GM21360 (cell line): ENCODE data around the gene RHBG.
"Not testable (repeated sequence)": the region's sequence is repeated elsewhere in the genome, so short reads cannot be mapped to it uniquely, and the experiment has no call there.

Source experiments
- ATAC-seq: cut with Tn5 transposase; IDR thresholded peaks from one replicate; pipeline ENCODE4 v1.9.1; 2021; ENCODE audit warnings: mild to moderate bottlenecking, moderate library complexity; ENCODE audit not compliant: unreplicated experiment

Gene RHBG, protein sequence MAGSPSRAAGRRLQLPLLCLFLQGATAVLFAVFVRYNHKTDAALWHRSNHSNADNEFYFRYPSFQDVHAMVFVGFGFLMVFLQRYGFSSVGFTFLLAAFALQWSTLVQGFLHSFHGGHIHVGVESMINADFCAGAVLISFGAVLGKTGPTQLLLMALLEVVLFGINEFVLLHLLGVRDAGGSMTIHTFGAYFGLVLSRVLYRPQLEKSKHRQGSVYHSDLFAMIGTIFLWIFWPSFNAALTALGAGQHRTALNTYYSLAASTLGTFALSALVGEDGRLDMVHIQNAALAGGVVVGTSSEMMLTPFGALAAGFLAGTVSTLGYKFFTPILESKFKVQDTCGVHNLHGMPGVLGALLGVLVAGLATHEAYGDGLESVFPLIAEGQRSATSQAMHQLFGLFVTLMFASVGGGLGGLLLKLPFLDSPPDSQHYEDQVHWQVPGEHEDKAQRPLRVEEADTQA

DNA sequence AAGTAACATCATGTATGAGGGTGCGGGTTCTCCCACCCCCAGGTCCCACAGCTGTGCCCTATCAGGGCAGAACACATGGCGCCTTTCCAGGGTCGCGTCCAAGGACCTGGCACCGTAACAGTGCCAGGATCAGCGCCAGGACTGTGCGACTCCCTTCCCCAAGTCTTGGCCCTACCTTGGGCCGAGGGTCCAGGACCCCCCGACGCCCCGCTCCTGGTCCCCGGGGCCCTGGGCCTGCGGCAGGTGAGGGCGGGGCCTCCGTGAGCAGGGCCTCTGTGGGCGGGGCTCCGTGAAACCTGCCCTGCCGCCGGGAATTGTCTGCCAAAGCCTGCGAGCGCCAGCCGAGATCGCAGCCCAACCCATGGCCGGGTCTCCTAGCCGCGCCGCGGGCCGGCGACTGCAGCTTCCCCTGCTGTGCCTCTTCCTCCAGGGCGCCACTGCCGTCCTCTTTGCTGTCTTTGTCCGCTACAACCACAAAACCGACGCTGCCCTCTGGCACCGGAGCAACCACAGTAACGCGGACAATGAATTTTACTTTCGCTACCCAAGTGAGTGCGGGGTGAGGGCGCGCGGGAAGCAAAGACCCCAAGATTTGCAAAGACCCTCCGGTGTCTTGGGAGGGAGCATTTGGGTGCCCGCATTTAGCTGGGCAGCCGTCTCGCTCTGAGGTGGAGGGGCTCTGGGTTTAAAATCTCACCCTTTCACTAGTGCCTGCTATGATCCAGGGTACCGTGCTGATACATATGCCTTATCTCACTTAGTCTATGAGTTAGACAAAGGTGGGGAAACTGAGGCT, at the start of gene RHBG:
Gene RHBG (plus strand): TSS at position 323 of the 796 bp plus-strand sequence. CDS start 39 bp downstream, at position 362.
- ATAC-seq, result no peak

DNA sequence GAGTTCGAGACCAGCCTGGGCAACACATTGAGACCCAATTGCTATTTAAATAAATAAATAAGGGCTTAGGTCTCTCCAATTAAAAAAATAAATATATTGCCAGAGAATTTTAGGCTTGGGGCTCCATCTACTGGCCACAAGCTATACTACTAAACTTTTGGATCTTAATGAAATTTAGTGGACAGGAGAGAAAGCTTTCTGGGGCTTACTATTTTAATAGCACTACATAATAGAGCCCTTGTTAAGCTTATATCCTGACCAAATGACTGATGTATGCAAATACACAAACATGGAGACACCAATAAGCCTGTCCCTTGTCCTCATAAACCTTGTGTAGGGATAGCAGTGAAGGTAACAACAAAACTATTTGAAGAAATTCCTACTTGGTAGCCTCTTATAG, 49.3 kb upstream of the RHBG start:
- ATAC-seq, result no peak

DNA sequence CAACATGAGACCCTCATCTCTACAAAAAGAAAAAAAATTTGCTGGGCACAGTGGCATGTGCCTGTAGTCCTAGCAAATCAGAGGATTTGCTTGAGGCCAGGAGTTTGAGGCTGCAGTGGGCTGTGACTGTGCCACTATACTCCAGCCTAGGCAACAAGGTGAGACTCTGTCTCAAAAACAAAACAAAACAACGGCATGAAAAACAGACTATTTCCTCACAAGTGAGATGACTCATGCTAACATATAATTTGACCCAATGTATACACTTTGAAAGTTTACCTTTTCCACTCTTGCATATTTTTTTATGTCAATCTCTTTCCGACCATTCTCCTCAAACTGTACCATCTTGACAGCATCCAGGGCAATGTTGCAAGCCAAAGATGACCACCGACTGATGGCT, 48.5 kb upstream of the RHBG start:
- ATAC-seq, result no peak

DNA sequence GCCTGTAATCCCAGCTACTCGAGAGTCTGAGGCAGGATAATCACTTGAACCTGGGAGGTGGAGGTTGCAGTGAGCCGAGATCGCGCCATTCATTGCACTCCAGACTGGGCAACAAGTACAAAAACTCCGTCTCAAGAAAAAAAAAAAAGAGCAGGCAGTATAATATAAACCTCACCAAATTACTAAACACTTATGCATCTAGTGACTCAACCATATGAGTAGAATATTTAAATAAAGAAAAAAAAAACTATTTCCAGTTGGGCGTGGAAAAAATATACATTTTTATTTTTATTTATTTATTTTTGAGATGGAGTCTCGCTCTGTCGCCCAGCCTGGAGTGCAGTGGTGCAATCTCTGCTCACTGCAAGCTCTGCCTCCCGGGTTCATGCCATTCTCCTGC, 45.8 kb upstream of the RHBG start:
- not testable (repeated sequence) for ATAC-seq

DNA sequence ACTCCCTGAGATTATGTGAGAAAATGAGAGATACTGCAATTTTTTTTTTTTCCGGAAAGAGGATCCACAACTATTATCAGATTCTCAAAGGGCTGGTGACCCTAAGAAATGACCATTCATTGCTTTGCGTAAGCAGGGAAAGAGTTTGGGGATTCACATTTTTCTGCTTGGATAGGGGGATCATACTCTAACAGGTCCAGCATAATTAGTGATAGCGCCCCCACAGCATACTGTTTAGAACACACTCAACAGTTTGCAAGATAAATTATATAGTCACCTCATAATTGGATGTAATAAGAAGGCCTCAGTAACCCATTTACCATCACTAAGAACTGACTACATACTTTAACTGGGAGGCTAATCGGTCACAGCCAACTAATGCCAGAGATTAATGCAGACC, 32.8 kb upstream of the RHBG start:
- no peak for ATAC-seq

DNA sequence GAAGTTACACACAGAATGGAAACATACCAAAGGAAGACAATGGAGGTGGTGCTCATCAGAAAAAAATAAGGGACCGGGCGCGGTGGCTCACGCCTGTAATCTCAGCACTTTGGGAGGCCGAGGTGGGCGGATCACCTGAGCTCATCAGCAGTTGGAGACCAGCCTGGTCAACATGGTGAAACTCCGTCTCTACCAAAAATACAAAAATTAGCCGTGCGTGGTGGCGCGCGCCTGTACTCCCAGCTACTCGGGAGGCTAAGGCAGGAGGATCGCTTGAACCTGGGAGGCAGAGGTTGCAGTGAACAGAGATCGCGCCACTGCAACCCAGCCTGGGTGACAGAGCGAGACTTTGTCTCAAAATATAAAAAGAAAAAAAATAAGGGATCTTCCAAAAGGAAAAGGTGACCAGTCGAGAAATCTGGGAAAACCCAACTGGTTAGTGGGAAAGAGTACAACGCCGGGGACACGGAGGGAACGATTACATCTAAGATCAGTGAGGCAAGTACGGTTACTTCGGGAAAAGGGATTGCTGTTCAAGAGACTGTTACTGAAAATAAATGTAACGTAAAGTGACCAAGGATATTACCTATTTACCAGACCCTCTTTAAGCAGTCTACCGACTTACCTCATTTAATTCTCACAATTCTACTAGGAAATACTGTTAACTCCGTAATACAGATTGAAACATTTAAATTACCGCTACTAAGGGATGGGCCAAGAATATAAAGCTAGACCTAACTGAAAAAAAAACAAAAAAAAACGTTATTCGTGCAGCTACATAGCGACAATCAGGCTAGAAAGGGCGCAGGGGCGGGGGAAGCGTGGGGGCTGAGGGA, 31.7 kb upstream of the RHBG start:
- ATAC-seq, result no peak

DNA sequence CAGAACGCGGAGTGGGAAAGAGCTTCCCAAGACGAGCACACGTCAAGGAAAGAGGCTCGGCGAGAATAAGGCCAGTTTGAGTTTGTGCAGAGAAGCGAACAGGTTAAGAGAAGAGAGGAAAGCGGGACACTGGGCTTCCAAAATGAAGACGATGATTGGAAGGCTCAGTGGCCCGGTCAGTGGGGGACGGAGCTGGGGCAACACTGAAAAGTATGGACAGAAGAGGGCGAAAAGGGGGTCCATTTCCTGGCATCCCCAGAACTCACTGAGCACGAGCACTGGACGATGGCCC, 31.2 kb upstream of the RHBG start:
- ATAC-seq, result no peak

DNA sequence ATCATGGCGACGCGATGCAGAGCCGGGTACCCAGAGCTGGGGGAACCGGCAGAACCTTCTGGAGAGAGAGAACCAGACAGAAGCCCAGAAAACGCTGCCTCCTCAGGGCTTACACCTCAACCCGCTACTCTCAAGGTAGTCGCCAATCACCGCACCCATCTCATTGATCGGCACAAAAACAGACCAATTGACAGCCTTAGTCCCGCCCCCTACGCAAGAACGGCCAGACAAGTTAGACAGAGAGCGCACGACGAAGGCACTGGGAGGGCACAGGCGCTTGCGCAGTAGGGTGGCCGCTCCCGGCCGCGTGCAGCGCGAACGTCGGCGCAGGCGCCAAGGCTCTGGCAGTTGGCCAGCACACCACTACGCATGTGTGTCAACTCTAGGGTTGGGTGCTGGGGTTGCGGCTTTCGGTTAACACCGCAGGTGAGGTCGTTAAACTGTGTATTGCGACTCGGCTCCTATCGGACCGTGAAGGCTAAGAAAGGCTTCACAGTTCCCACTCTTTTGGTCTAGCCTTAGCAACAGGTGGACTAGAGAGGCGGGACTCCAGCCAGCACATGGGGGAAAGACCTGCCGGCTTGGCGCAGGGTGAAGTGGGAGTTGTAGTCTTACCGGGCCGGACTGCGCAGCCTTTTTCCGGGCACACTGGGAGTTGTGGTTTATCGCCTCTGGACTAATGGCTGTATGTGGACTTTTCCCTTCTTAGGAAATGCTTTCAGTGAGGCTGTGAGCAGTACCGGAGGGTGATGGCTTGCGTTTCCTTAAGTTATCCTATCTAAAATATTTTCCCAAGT, 30.6 kb upstream of the RHBG start, which contains the start of the genes CCT3 and TSACC:
Gene CCT3 (minus strand): TSS at position 113 of the 797 bp plus-strand sequence. CDS start 108 bp downstream, at position 5.
Gene TSACC (plus strand): TSS at position 347 of the 797 bp plus-strand sequence. CDS start 1,232 bp downstream, outside the sequence.
- peak; percentile 91 for ATAC-seq

DNA sequence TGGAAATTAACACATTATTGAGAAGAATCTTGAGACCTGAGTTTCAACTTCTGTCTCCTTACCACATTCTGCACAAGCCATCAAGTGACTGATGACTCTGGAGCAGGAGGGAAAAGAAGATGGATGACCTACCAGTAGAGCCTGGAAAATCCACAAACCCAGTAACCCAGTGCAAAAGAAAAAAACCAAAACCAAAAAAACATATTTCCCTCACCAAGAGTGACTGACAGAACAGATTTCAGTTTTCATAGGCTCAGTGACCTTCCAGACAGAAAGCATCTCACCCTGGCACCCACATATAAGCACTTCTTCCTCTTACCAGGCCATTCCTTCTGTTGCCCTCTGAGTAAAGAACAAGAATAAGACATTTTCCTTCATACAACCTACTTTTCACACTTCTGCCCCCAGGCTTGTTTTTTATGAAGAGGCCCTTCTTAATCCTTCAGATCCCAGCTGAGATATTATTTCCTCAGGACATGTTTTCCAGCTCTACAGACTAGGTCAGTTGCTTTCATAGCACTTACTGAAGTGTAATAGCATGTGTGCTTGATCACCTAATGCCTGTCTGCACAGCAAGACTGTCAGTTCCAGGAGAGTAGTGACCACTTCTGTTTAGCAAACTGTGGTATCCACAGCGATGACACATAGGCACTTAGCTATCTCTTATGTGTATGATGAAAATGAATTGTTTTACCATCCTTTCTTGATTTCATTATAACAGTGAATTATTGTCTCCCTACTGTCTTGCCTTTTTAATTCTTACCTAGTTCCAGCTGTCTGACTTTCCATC, 26.6 kb upstream of the RHBG start:
- no peak for ATAC-seq

DNA sequence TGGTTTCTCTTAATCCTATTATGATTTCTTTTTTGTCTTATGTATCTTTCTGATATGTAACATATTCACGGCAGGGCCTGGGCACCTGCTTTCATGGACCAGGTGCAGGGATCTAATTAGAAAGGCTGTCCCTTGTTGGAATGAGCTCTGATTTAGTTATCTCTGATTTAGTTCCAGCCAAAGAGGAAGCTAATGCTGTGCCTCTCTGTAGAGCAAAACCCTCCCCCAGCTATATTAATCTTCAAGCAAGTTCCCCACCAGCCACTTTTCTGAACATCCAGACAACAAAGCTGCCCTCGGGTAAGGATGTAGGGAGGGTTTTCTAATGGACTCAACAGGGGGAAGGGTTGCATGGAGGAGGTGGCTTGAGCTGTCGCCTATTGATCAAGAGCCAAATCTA, 24.6 kb upstream of the RHBG start:
- ATAC-seq, result no peak

DNA sequence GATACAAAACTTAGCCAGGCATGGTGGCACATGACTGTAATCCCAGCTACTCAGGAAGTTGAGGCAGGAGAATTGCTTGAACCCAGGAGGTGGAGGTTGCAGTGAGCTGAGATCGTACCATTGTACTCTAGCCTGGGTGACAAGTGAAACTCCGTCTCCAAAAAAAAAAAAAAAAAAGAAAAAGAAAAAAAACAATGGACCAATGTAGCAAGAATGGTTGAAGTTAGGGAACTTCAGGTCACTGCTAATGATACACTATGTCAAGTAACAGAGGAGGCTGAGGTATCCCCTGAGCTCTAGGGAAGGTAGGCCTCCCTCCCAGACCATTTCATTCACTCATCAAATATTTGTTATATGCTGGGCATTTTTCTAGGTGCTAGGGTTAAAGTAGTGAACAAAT, 23.0 kb upstream of the RHBG start:
- ATAC-seq, result not testable (repeated sequence)

DNA sequence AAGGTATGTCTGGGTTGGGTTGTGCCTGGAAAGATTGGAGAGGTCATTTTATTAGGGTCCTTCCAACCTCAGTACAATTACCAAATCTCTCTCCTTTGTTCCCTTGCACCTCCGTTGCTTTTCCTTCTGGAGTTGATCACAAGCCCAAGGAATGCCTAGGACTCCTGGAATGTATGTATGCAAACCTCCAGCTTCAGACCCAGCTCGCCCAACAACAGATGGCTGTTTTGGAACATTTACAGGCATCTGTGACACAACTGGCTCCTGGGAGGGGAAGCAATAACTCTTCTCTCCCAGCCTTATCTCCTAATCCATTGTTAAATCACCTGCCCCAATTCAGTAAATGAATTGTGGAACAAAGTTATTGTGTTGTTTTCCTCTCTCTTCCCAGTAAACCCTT, 22.4 kb upstream of the RHBG start:
- no peak for ATAC-seq

DNA sequence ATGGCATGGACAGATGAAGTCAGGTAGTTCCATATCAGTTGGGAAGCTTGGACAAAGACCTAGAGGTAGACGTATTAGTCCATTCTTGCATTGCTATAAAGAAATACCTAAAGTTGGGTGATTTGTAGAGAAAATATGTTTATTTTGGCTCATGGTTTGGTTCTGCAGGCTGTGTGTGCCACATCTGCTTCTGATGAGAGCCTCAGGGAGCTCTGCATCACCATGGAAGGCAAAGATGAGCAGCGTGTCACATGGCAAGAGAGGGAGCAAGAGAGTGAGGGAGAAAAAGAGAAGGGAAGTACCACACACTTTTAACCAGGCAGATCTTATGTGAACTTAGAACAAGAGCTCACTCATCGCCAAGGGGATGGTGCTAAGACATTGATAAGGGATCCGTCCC, 21.7 kb upstream of the RHBG start:
- ATAC-seq, result no peak

DNA sequence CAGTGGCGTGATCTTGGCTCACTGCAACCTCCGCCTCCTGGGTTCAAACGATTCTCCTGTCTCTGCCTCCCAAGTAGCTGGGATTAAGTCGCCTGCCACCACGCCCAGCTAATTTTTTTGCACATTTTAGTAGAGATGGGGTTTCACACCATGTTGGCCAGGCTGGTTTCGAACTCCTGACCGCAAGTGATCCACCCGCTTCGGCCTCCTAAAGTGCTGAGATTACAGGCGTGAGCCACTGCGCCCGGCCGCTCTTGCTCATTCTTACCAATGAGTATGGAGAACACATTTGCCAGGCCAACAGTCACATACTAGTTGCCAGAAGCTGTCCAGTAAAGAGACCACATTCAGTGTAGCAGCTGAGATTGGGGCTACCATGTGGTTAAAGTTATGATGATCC, 16.5 kb upstream of the RHBG start:
- ATAC-seq, result not testable (repeated sequence)

DNA sequence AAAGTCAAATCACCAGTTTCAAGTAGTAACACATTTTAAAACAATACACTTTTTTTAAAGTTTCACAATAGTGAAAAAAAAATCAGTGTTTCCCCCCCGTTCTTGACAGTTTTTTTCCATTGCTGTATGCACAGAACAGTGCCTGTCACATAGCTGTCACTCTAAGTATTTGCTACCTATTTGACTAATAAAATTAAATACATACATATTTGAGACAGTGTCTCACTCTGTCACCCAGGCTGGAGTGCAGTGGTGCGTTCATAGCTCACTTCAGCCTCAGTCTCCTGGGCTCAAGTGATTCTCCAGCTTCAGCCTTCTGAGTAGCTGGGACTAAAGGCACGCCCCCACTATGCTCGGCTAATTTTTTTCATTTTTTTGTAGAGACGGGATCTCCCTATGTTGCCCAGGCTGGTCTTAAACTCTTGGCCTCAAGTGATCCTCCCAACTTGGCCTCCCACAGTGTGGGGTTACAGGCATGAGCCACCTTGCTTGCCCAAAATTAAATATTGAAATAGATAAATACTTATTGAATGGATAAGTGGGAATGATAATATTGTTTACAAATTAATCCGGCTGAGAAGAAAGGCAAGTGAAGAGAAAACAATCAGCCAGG, 12.6 kb upstream of the RHBG start:
- no peak for ATAC-seq

DNA sequence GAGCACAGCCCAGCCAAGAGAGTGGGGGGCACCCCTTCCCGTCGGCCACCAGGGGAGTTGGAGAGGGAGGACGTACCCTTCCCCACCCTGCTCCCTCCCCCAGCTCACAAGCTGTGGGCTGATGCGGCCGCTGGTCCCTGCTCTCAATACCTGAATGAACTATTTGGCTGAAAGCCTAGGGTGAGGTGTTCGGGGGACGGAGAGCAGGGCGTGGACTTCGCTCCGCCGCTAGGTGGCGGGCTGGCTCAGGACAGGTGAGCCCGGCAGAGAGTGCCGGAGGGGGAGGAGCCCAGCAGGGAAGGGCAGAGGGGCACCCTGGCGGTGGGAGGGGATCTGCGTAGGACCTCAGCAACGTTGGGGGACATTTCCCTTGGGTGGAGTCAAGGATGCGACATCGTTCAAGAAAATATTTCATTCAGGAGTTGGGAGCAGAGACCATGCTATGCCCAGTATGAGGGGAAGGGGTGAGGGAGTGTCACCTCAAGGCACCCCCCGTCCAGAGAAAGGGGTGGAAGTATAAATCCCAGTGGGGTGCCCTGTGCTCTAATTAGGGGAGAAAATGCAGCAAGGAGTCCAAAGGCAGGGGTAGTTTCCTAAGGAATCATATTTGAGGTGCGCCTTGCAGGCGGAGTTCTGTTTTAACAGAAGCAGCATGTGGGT, 12.0 kb upstream of the RHBG start:
- ATAC-seq, result peak; percentile 54

DNA sequence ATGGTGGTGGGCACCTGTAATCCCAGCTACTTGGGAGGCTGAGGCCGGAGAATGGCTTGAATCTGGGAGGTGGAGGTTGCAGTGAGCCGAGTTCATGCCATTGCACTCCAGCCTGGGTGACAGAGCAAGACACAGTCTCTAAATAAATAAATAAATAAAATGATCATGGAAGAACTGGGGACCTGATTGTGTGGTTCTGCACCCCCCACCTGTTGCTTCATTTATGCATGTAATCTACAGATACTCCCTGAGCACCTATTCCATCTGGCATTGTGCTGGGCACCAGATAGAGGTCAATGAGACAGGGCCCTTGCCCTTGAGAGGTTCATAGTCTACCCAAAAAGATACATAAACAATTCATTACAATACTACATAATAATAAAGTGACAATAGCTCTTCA, 11.0 kb upstream of the RHBG start:
- no peak for ATAC-seq

DNA sequence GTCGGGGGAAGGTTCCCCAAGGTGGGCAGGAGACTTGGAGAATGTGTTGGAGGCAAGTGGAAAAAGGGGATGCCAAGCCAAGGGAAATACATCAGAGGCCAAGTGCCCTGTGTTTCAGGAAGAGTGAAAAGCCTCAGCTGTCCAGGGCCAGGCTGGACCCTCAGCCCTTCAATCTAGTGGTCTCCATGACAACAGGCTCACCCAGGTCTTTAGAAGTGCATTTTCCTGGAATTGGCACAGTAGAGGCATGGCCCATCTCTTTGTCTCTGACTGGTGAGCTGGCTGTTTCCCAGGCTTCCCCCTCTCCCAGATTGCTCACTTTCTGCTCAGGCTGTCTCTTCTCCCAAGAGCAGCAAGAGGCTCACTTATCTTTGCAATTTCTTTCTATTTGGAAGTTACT, 10.4 kb upstream of the RHBG start:
- no peak for ATAC-seq

DNA sequence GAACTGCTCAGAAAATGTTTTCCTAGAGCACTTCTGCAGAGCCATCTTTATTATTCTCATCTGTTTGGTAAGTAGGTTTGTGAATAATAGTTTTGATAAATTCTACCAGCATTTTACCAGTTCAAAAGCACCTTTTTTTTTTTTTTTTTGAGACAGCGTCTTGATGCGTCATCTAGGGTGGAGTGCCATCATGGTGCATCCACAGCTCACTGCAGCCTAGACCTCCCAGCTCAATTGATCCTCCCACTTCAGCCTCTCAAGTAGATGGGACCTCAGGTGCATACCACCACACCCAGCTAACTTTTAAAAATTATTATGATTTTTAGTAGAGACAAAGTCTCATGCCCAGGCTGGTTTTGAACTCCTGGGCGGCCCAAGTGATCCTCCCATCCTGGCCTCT, 9.8 kb upstream of the RHBG start:
- ATAC-seq, result no peak
